ENCODE results near the gene HP1BP3.

GRCh38 chr1:20733360-20733975, 53.6 kb downstream of the HP1BP3 start:
- TF ChIP-seq CTCF (IDR thresholded peaks at IDR 0.05; ENCODE audit: insufficient read depth, low read length) (no peak), POLR2AphosphoS5 (IDR thresholded peaks at IDR 0.05; ENCODE audit: low read depth) (no peak), GABPA (IDR thresholded peaks at IDR 0.05; ENCODE audit: low read depth) (no peak)

Data from HL-60 (cell line).